ENCODE data around the gene ULK2.
"Not testable (repeated sequence)": the region's sequence is repeated elsewhere in the genome, so short reads cannot be mapped to it uniquely, and the experiment has no call there.

ULK2 gene

GRCh38 chr17:19860647-19861177 is 7.0 kb downstream of the ULK2 start:
- not testable (repeated sequence) for DNase-seq

- no peak for DNase-seq
Observed at GRCh38 chr17:19857640-19858039, 10.1 kb downstream of the ULK2 start.

GRCh38 chr17:19833914-19834313 is 33.8 kb downstream of the ULK2 start:
- no peak for DNase-seq

- DNase-seq: no peak
Observed at GRCh38 chr17:19830061-19830460, 37.7 kb downstream of the ULK2 start.

GRCh38 chr17:19812407-19812806 is 55.3 kb downstream of the ULK2 start:
- no peak for DNase-seq

GRCh38 chr17:19805006-19805405 is 62.7 kb downstream of the ULK2 start:
- DNase-seq: no peak

GRCh38 chr17:19800571-19800970 is 67.2 kb downstream of the ULK2 start:
- DNase-seq: no peak

- no peak for DNase-seq
Observed at GRCh38 chr17:19799796-19800195, 67.9 kb downstream of the ULK2 start.

- DNase-seq: no peak
Observed at GRCh38 chr17:19796457-19796856, 71.3 kb downstream of the ULK2 start.

- DNase-seq: no peak
Observed at GRCh38 chr17:19791918-19792550, 75.7 kb downstream of the ULK2 start.

- no peak for DNase-seq
Observed at GRCh38 chr17:19787733-19788357, 79.9 kb downstream of the ULK2 start.

GRCh38 chr17:19785854-19786253 is 81.9 kb downstream of the ULK2 start:
- no peak for DNase-seq

- DNase-seq: no peak
Observed at GRCh38 chr17:19781488-19782458, 86.0 kb downstream of the ULK2 start.

- no peak for DNase-seq
Observed at GRCh38 chr17:19780846-19781245, 86.9 kb downstream of the ULK2 start.

- no peak for DNase-seq
Observed at GRCh38 chr17:19773534-19773933, 94.2 kb downstream of the ULK2 start.

GRCh38 chr17:19771971-19772630 is 95.6 kb downstream of the ULK2 start:
- DNase-seq: no peak

GRCh38 chr17:19770985-19771735 is 96.6 kb downstream of the ULK2 start:
- DNase-seq: no peak

GRCh38 chr17:19769946-19770652 is 97.6 kb downstream of the ULK2 start:
- no peak for DNase-seq

GRCh38 chr17:19768046-19768782 is 99.5 kb downstream of the ULK2 start:
- no peak for DNase-seq

GRCh38 chr17:19766421-19767270 is 101.1 kb downstream of the ULK2 start:
- peak; percentile 15 for DNase-seq
